HG02938 (cell line): ENCODE data around the gene ARHGAP27.

ENCODE experiments used
- ATAC-seq: cut with Tn5 transposase; IDR thresholded peaks from one replicate; pipeline ENCODE4 v1.9.1; 2021; ENCODE audit warnings: mild to moderate bottlenecking, moderate library complexity; ENCODE audit not compliant: unreplicated experiment

The ARHGAP27 gene

DNA sequence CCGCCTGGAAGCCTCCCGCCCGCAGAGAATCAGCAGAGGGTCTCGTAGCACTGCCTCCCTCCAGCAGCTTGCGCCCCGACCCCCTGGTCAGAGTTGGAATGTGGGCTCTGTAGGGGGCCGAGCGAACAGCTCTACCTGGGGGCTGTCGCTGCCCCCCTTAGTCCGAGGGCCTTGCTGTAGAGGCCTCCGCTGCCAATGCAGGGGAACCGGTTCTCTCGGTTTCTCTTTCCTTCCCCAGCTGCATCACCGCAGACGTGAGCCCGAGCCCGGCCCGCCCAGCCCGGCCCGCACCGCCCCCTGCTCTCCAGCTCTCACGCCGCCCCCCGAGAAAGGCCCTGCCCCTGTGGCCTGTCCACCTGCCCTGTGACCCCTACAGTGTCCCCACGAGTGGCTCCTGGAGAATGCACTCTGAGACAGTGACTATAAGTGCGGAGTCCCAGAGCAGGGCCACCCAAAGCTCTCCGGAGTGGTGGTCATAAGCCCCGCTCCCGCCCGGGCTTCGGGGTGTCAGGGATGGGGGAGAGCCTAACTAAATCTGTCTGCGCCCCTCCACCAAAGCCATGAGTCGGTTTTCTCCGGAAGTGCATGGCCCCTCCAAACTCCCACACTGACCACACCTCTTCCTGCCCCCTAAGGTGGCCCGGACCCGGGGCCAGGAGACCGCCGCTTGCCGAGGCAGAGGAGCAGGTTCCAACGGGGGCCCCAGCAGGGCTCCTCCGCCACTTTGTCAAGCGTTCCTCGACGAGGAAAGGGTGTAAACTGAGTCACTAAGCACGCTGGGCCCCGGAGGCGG lies 1.7 kb downstream of the ARHGAP27 start:
- ATAC-seq: peak; percentile 25

DNA sequence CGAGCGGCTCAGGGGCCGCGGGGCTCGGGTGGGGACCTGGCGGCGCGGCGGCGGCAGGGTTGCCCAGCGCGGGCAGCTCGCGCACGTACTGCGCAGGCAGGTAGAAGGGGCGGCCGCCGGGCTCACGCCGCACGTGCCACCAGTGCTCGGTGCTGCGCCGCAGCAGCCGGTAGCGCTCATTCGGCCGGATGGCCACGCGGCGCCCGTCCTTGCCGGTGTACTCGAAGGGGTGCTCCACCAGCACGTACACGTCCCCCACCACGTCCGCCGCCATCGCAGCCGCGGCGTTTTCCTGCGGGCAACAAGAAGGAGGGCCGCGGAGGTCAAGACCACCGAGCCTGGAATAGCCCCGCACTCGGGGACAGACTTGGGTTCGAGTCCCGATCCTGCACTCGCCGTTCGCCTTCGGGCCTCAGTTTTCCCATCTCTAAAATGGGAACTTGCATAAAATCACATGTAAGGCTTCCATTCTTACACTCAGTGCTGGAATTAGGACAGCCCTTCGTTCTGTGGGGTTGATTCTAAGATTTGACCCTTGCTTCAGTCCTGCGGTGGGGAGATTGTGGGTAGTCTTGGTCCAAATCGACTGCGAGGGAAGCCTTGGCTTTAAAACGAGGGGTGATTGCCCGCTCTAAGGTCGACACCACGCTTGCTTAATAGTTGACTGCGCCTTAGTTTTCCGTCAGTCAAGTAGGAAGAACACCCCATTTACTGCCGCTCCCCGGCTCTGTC lies 2.5 kb downstream of the ARHGAP27 start:
- no peak for ATAC-seq

DNA sequence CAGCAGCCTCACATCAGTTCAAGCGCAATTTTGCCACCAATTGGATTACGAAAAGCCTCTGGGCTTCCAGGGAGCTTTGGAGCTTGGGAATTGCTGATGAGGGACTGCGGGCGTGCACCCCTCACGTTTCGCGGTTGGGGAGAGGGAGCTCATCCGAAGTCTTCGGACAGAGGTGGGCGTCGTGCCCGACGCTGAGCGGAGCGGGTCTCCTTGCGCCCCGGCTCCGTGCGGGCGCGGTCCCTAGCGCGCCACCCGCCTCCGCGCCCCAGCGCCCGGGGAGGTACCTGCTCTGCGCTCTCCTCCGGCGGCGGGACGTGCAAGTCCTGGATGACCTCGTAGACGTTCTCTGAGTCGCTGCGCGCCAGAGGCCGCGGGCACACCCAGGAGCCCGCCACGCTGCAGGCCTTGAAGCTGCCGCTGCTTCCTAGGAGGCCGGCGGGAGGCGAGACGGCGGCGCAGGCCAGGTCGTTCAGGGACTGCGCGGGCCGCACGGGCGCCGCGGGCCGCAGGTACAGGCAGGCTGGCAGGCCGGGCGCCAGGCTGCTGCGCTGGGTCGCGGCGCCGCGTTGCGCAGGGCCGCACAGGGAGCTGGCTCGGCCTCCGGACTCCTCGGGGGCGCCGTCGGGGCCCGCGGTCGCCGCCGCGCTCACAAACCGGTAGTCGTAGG lies 3.2 kb downstream of the ARHGAP27 start:
- ATAC-seq: no peak

DNA sequence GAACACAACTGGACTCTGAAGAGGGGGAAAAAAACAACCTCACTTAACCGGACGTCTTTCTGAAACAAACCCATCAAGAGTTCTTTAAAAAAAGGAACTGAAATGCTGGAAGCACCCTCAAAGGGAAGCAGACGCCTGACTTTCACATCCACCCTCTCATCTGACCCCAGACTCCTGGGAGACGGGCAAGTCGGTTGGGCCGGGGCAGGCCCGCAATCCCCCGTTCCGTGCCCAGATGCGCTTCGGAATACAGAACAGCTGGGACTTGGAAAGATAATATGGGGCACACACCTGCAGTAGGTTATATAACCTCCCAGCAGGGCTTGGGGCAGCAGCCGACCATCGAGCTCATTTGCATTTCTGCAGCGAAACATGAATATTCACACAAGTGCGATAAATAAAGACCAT lies 3.7 kb downstream of the ARHGAP27 start:
- ATAC-seq: no peak

GRCh38 chr17:45428050-45428617 lies 4.5 kb downstream of the ARHGAP27 start:
- no peak for ATAC-seq

DNA sequence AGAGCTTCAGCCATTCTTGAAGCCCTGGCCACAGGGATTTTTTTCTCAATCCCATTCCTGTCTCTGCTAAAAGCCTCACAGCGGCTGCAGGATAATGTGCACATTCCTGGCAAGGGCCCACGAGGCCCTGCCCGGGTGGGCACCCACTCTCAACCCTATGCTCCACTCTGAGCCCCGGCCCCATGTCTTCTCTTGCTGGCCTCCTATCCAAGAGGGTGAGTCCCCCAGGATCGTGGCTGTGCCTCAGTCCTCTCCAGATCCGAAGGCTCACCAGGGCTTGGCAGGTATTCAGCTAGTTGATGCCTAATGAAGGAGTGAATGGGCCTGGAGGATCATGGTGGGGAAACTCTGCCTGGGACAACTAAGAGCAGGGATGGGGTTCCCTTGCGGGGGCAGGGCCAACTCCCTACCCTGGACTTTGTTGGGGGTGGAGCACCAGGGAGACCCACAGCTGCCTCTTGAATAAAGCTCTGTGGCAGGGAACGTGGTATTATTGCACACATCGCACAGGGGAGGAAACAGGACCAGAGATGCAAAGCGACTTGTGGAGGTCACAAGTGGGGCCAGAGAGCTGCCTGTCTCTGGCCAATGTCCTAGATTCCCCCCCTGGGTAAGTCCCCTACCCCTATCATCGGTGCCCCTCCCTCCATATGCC lies 5.4 kb downstream of the ARHGAP27 start:
- no peak for ATAC-seq

- ATAC-seq: no peak
Measured at GRCh38 chr17:45426561-45426960, 6.1 kb downstream of the ARHGAP27 start.

- ATAC-seq: no peak
Measured at GRCh38 chr17:45425984-45426413, 6.7 kb downstream of the ARHGAP27 start.

- no peak for ATAC-seq
Measured at GRCh38 chr17:45425125-45425983, 7.3 kb downstream of the ARHGAP27 start.

DNA sequence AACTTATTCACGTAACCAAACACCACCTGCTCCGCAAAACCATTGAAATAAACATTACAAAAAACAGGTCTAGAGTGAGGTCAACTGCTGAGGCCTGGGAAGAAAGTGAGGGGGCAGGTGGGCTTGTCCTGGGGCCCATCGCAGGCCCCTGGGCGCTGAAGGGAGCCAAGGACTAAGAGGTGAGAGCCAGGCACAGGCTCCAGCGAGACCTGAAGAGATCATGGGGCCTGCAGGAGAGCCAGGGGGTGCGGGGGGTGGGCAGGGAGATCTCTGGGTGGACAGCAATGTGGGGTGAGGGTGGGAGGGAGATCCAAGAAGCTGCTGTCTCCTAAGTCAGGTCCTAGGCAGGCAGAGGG lies 7.9 kb downstream of the ARHGAP27 start:
- no peak for ATAC-seq

- ATAC-seq: no peak
Measured at GRCh38 chr17:45423975-45424335, 8.7 kb downstream of the ARHGAP27 start.

GRCh38 chr17:45423304-45423974 lies 9.2 kb downstream of the ARHGAP27 start:
- ATAC-seq: no peak

DNA sequence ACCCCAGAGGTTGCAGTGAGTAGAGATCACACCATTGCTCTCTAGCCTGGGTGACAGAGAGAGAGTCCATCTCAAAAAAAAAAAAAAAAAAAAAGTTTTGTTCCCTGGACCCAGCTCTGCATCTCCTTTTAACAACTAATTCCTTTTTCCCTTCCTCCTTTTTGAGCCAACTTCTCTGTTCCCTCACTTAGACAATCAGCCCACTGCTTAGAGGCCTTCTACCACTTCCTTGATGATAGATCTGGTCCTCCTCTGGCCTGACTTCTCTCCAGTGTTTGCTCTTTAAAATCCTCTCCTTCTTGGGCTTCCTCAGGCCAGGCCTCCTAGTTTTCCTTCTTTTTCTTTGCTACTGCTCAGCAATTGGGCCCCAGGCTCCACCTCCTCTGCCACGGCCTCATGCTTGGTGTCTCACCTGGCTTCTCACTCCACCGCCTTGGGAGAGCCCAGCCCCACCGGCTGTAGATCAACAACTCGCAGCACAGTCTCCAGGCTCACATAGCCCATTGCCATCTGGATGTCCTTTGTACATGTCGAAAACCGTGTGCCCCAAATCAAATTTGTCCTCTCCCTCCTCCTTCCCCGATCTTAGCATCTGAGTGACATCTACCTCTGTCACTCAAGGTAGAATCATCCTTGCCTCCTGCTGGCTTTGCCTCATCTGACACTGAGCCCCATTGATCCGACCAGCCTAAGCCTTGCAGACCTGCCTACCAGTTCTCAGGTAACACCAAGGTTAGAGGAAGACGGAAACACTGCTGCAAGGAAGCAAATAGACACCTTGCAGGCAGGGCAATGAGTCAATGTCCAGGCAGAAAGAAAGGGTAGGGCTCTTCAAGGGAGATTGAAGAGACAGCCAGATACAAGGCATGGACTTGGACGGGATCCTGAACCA lies 17.4 kb downstream of the ARHGAP27 start:
- ATAC-seq: no peak

DNA sequence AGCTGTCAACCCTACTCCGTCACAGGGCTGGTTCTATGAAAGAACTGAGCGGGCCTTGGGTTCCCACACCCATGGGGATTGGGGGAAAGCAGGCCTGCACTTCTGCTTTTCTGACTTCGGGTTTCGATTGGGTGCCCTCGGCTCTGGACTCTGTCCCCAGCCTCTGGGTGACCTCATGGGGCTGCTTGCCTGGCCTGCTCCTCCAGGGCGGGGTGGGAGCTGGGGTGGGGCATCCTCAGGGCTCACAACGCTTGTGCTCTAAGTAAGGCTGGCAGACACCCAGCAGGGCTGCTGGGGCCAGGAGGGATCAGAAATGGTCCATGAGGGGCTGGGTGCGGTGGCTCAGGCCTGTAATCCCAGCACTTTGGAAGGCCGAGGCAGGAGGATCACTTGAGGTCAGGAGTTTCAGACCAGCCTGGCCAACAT lies 19.2 kb downstream of the ARHGAP27 start:
- ATAC-seq: no peak

- no peak for ATAC-seq
Measured at GRCh38 chr17:45411348-45412105, 21.1 kb downstream of the ARHGAP27 start.

DNA sequence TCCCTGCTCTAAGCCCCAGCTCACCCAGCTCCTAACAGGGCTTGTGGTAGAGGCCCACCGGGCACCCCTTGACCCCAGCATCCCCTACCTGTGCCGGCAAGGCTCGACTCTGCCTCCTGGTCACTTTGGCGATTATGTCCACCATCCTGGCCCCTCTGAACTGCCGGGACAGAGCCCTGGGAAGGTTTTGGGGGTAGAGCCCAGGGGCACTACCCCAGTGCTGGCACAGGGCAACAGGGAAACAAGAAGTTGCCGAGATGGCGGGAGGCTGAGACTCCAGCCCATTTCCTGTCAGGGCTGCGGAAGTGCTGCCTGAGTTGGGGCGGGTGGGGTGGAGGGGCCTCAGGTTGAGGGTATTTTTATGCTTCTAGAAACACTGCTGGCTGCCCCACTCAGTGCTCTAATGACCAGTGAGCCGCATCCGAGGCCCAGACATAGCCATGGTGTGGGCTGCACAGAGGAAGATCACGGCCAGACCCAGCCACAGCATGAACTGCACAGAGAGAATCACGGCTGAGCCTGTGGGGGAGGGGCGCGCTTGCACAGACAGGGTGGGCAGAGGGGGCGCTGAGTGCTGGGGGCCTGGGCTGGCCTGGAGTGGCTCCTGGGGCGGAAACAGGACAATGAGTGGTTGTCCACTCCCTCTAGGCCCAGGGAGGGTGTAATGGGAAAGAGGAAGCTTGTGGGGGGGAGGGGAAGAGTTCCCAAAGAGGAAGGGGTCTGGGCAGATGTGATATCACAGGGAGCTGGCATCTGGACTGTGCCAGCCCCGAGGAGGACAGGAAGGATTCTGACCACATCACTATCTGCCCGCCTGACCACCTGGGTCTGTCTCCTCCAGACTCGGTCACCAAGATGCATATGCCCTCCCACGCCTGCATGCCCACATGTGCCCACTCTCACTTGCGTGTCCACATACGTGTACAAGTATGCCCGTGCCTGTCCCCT lies 22.3 kb downstream of the ARHGAP27 start:
- no peak for ATAC-seq

DNA sequence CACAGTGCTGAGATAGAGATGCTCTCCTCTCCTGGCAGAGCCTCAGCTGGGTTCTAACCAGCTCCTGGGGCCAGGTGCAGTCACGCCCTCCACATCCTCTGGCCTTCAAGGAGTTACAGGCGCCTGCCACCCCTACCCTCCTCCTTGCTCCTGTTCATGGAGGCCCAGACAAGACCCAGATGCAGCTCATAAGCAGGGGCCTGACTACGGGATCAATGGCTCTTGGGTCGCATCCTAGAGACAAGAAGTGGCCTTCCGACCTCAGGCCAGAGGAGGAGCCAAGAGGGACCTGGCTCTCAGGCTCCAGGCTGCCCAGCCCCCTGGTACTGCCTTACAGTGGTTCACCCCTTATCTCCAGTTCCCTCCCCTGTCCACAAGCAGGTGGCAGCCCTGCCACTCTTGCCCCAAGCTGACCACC lies 23.0 kb downstream of the ARHGAP27 start:
- ATAC-seq: no peak
